Heart left ventricle (tissue), 13 donors: ENCODE results near the gene ARHGEF18.

ENCODE experiments used
- POLR2A ChIP-seq, 2 donors: fragments of 450-650 bp; IDR thresholded peaks; one replicate each; pipeline ENCODE4 v1.6.1; 2017; ENCODE audit warnings: antibody characterized with exemption in 2 of 2, mild to moderate bottlenecking in 2 of 2, moderate library complexity in 2 of 2
- TF ChIP-seq, protein P1 (sequence below), 12 donors: fragments of 200-600 bp; sonication (generic) in 4 of 12; IDR thresholded peaks; one replicate each; pipeline versions ENCODE4 v1.5.0 to v1.8.0; 2018 to 2022; ENCODE audit warnings: antibody characterized with exemption in 12 of 12, mild to moderate bottlenecking in 5 of 12
- donor health status: ischemic (EF 13 %, LVEDD 7.1; RV severe dilation, severe dysfunction).
- donor health status: DM: no; HTN: yes; CAD: no.
- donor health status: DM: no; HTN: no; CAD: no.
- donor health status: ischemic (EF 25% LVEDD 6.9; RV normal size, moderate dysfunction).
- donor health status: ischemic (EF 25% LVEDD 5.7; RV mildly dilated, moderate dysfunction).
- donor health status: ischemic (EF 35%, LVEDD 5.7; RV mildly dilated, moderate dysfunction).
- donor health status: nonischemic (EF 11% LVEDD 7.7; RV severe dilation, severe dysfunction).
- donor health status: DM: yes; HTN: yes; CAD: no.
- donor health status: PGD.
- donor health status: ischemic (EF 29% LVEDD 5.4; RV normal size, mild dysfunction).
- donor health status: nonischemic (EF 23%, LVEDD 6.1; RV moderate dilation, normal function).

- no peak for TF ChIP-seq POLR2A (IDR thresholded peaks at IDR 0.05)
- TF ChIP-seq, protein P1, sequence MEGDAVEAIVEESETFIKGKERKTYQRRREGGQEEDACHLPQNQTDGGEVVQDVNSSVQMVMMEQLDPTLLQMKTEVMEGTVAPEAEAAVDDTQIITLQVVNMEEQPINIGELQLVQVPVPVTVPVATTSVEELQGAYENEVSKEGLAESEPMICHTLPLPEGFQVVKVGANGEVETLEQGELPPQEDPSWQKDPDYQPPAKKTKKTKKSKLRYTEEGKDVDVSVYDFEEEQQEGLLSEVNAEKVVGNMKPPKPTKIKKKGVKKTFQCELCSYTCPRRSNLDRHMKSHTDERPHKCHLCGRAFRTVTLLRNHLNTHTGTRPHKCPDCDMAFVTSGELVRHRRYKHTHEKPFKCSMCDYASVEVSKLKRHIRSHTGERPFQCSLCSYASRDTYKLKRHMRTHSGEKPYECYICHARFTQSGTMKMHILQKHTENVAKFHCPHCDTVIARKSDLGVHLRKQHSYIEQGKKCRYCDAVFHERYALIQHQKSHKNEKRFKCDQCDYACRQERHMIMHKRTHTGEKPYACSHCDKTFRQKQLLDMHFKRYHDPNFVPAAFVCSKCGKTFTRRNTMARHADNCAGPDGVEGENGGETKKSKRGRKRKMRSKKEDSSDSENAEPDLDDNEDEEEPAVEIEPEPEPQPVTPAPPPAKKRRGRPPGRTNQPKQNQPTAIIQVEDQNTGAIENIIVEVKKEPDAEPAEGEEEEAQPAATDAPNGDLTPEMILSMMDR (IDR thresholded peaks at IDR 0.05) = no peak
Observed at GRCh38 chr19:7391218-7391670, 42.5 kb downstream of the ARHGEF18 start.
